Brain microvascular endothelial cell (primary cell): ENCODE measurements around the gene TMEM165.
A peak's percentile ranks its signal among the peaks of the same experiment; 100 is the strongest.

ENCODE experiments used
- DNase-seq: peaks from one replicate; pipeline ENCODE4 v3.0.0-alpha.2; 2020
- H3K27ac ChIP-seq: fragments of 250-450 bp; sonication (Bioruptor Pico); 2 replicates; pipeline ENCODE4 v1.5.1; 2020; ENCODE audit warnings: mild to moderate bottlenecking, moderate library complexity
- H3K27me3 ChIP-seq: fragments of 250-450 bp; sonication (Bioruptor Pico); replicated peaks from 2 replicates; pipeline ENCODE4 v1.5.1; 2020; ENCODE audit warnings: mild to moderate bottlenecking
- H3K36me3 ChIP-seq: fragments of 250-450 bp; sonication (Bioruptor Pico); replicated peaks from 2 replicates; pipeline ENCODE4 v1.5.1; 2020; ENCODE audit warnings: mild to moderate bottlenecking
- H3K4me3 ChIP-seq: 2 replicates; pipeline ENCODE4 v1.5.1; 2011; ENCODE audit warnings: low read depth, mild to moderate bottlenecking, control low read depth, low read length, moderate library complexity
- in situ Hi-C: cut with HindIII; loops from 2 replicates; pipeline ENCODE4 v1.10.0; 2017; ENCODE audit warnings: low sequenced_read_pairs, low pct_ligation_motif_present
- TF ChIP-seq, protein P1 (sequence below): IDR thresholded peaks from 2 replicates; pipeline ENCODE4 v1.5.1; 2011; ENCODE audit warnings: low read depth, mild to moderate bottlenecking, moderate library complexity, low read length, control low read depth, inconsistent platforms; ENCODE audit errors: missing control alignments

The TMEM165 gene

GRCh38 chr4:55406545-55406944 is 10.8 kb downstream of the TMEM165 start:
- Histone ChIP-seq H3K27me3 (no peaks in the 10 kb centered on the region), H3K36me3 (peaks cover 34% of the 10 kb centered on the region), H3K4me3 (no peak overlapping the region), H3K27ac (no peak overlapping the region)
- in situ Hi-C loops, result no loop called here
- no peak for DNase-seq
- TF ChIP-seq, protein P1, sequence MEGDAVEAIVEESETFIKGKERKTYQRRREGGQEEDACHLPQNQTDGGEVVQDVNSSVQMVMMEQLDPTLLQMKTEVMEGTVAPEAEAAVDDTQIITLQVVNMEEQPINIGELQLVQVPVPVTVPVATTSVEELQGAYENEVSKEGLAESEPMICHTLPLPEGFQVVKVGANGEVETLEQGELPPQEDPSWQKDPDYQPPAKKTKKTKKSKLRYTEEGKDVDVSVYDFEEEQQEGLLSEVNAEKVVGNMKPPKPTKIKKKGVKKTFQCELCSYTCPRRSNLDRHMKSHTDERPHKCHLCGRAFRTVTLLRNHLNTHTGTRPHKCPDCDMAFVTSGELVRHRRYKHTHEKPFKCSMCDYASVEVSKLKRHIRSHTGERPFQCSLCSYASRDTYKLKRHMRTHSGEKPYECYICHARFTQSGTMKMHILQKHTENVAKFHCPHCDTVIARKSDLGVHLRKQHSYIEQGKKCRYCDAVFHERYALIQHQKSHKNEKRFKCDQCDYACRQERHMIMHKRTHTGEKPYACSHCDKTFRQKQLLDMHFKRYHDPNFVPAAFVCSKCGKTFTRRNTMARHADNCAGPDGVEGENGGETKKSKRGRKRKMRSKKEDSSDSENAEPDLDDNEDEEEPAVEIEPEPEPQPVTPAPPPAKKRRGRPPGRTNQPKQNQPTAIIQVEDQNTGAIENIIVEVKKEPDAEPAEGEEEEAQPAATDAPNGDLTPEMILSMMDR, result no peak

GRCh38 chr4:55407119-55407518 is 11.4 kb downstream of the TMEM165 start:
- H3K4me3 ChIP-seq, result no peak overlapping the region
- no peak for DNase-seq
- no peak overlapping the region for H3K27ac ChIP-seq
- H3K36me3 ChIP-seq, result peaks cover 35% of the 10 kb centered on the region
- in situ Hi-C loops, result no loop called here
- TF ChIP-seq, protein P1, result no peak
- H3K27me3 ChIP-seq, result no peaks in the 10 kb centered on the region

DNA sequence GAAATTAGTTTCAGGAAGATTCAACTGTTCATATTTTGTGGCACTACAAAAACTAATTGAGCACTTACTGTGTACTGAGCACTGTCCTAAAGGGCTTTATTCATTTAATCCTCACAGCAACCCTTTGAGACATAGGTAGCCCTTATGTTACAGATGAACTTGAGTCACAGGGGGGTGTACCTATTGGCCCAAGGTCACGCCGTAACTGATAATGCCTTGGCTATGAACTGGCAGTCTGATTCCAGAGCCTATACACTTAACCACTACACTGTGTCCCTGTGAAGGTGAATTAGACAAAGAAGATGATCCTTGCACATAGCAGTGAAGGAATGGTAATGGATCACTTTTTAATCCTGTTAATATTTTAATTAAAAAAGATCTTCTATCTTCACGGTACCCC is 12.0 kb downstream of the TMEM165 start:
- DNase-seq, result no peak
- TF ChIP-seq, protein P1, result no peak
- Histone ChIP-seq H3K27me3 (no peaks in the 10 kb centered on the region), H3K27ac (no peak overlapping the region), H3K4me3 (no peak overlapping the region), H3K36me3 (peaks cover 35% of the 10 kb centered on the region)
- in situ Hi-C loops, result no loop called here

GRCh38 chr4:55409468-55410171 is 13.9 kb downstream of the TMEM165 start:
- H3K27ac ChIP-seq, result peak overlapping the region; percentile 72
- H3K36me3 ChIP-seq, result peaks cover 28% of the 10 kb centered on the region
- in situ Hi-C loops, result no loop called here
- H3K4me3 ChIP-seq, result no peak overlapping the region
- no peaks in the 10 kb centered on the region for H3K27me3 ChIP-seq
- DNase-seq, result peak; percentile 74
- TF ChIP-seq, protein P1, result peak; percentile 63

DNA sequence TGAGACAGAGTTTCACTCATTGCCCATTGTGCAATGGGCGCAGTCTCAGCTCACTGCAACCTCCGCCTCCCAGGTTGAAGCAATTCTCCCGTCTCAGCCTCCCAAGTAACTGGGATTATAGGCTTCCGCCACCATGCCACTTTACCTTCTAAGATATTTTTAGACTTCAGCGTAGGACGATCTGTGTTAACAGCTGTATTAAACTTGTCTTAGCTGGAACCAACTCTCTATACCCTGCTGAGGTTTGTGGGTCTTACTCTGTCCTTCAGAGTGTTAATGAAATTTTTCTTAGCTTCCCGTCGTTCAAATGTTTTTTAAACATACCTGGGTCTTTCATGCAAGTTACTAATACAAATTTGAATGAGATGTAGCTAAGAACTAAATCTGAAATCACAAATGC is 14.7 kb downstream of the TMEM165 start:
- peak overlapping the region; percentile 72 for H3K27ac ChIP-seq
- no peak for DNase-seq
- no peaks in the 10 kb centered on the region for H3K27me3 ChIP-seq
- TF ChIP-seq, protein P1, result no peak
- H3K36me3 ChIP-seq, result peaks cover 25% of the 10 kb centered on the region
- no peak overlapping the region for H3K4me3 ChIP-seq
- in situ Hi-C loops, result no loop called here

DNA sequence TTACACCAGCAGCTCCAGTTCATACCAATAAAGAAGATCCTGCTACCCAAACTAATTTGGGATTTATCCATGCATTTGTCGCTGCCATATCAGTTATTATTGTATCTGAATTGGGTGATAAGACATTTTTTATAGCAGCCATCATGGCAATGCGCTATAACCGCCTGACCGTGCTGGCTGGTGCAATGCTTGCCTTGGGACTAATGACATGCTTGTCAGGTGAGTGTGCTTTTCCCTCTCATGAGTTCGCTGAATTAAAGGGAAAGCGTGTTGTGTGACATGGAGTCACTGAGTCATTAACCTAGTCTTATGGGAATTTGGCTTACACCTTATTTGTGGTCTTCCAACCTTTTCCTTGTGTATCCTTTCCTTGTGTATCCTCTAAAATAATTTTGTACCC is 15.9 kb downstream of the TMEM165 start:
- H3K4me3 ChIP-seq, result no peak overlapping the region
- TF ChIP-seq, protein P1, result no peak
- H3K27ac ChIP-seq, result no peak overlapping the region
- H3K36me3 ChIP-seq, result peaks cover 25% of the 10 kb centered on the region
- in situ Hi-C loops, result no loop called here
- H3K27me3 ChIP-seq, result no peaks in the 10 kb centered on the region
- DNase-seq, result no peak
